Right atrium auricular region (tissue), 2 donors: Measurements from ENCODE around the gene CACNA1F. TPM values are rescaled to one million over a fixed set of nuclear protein-coding genes. Genes with fewer than 3 reads are reported as not detected.

Source experiments
- DNase-seq: peaks from one replicate; pipeline ENCODE4 v3.0.0-alpha.2; 2019; ENCODE audit warnings: low spot score
- H3K27ac ChIP-seq, 2 donors: fragments of 200-600 bp; sonication (generic); 1 replicate in 1 of 2; 2 replicates in 1 of 2; pipeline ENCODE4 v1.5.1; 2016 to 2019
- H3K27me3 ChIP-seq, 2 donors: fragments of 200-600 bp; sonication (generic); one replicate each; pipeline versions ENCODE4 v1.5.1 to v1.6.0; 2017 to 2019
- H3K36me3 ChIP-seq: fragments of 200-600 bp; sonication (generic); one replicate; pipeline ENCODE4 v1.5.1; 2016
- H3K4me1 ChIP-seq, 2 donors: fragments of 200-600 bp; sonication (generic); one replicate each; pipeline versions ENCODE4 v1.5.1 to v1.6.0; 2017 to 2019
- H3K4me3 ChIP-seq, 2 donors: fragments of 200-600 bp; sonication (generic); 1 replicate in 1 of 2; 2 replicates in 1 of 2; pipeline ENCODE4 v1.5.1; 2017 to 2019; ENCODE audit warnings: mild to moderate bottlenecking in 1 of 2, moderate library complexity in 1 of 2
- H3K9me3 ChIP-seq, 2 donors: fragments of 200-600 bp; sonication (generic); one replicate each; pipeline ENCODE4 v1.5.1; 2019
- total RNA-seq, 2 donors: library from RNA; depleted of rRNA; stranded (reverse); fragments of >200 nt; gene quantifications; one replicate each; pipeline ENCODE4 v1.1.0, GENCODE V29; 2016
- TF ChIP-seq, protein P1 (sequence below), 2 donors: fragments of 200-600 bp; sonication (generic); IDR thresholded peaks; one replicate each; pipeline ENCODE4 v1.5.1; 2019; ENCODE audit warnings: antibody characterized with exemption in 2 of 2

Gene CACNA1F
- total RNA-seq, 2 donors from 2014 or later = 0.08 to 0.11 TPM

DNA sequence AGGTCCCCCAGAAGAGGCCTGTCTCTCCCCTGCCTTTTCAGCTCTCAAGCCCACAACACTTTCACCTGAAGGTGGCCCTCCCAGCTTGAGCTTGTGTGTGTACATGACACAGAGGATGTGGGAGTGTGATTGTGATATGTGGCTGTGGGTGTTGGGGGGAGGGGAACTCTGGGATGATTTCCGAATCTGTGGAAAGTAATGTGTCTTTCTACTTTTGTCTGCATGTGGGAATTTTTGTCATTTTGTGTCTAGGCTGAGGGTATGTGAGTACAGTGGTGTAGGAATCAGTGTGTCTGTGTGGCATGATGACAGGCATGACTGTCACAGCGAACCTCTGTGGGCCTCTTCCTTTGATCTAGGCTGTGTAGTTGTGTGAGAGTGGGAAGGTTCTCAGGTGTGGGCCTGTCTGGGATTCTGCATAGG, 39.6 kb downstream of the CACNA1F start:
- Histone ChIP-seq H3K36me3 (no peaks in the 10 kb centered on the region), H3K4me3 (no peak overlapping the region), H3K4me1 (no peaks in the 10 kb centered on the region), H3K27me3 (no peaks in the 10 kb centered on the region), H3K9me3 (no peaks in the 10 kb centered on the region), H3K27ac (no peak overlapping the region)
- TF ChIP-seq, protein P1, sequence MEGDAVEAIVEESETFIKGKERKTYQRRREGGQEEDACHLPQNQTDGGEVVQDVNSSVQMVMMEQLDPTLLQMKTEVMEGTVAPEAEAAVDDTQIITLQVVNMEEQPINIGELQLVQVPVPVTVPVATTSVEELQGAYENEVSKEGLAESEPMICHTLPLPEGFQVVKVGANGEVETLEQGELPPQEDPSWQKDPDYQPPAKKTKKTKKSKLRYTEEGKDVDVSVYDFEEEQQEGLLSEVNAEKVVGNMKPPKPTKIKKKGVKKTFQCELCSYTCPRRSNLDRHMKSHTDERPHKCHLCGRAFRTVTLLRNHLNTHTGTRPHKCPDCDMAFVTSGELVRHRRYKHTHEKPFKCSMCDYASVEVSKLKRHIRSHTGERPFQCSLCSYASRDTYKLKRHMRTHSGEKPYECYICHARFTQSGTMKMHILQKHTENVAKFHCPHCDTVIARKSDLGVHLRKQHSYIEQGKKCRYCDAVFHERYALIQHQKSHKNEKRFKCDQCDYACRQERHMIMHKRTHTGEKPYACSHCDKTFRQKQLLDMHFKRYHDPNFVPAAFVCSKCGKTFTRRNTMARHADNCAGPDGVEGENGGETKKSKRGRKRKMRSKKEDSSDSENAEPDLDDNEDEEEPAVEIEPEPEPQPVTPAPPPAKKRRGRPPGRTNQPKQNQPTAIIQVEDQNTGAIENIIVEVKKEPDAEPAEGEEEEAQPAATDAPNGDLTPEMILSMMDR (IDR thresholded peaks at IDR 0.05) = no peak
- DNase-seq = no peak

- TF ChIP-seq, protein P1 (IDR thresholded peaks at IDR 0.05) = peak; percentile 21 to 65
- H3K9me3 ChIP-seq = no peaks in the 10 kb centered on the region
- no peak overlapping the region for H3K27ac ChIP-seq
- no peaks in the 10 kb centered on the region for H3K27me3 ChIP-seq
- no peaks in the 10 kb centered on the region for H3K4me1 ChIP-seq
- no peaks in the 10 kb centered on the region for H3K36me3 ChIP-seq
- DNase-seq = no peak
- no peak overlapping the region for H3K4me3 ChIP-seq
These were observed 40.3 kb downstream of the CACNA1F start for GRCh38 chrX:49192722-49193328.

DNA sequence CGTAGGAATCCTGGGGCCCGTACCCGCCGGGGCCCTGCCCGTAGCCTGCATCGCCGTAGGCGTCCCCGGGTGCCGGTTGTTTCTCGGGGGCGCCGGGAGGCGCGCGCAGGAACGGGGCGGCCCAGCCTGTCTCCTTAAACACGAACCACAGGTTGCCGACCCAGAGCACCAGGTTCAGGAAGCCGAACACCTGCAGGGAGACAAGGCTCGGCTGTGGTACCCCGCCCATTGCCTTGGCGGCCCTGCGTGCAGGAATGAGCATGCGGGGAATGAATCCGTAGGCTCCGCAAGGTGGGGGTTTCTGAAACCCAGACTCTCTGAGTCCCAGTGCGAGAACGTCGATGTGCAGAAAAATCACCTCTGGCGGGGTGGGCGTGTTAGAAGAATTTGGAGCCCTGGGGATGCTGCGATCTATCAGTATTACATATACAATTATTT, 41.5 kb downstream of the CACNA1F start:
- no peaks in the 10 kb centered on the region for H3K36me3 ChIP-seq
- peak overlapping the region; percentile 80 to 85 for H3K27ac ChIP-seq
- no peaks in the 10 kb centered on the region for H3K27me3 ChIP-seq
- no peaks in the 10 kb centered on the region for H3K9me3 ChIP-seq
- DNase-seq = no peak
- H3K4me1 ChIP-seq = no peaks in the 10 kb centered on the region
- H3K4me3 ChIP-seq = peak overlapping the region; percentile 45 to 61
- TF ChIP-seq, protein P1 (IDR thresholded peaks at IDR 0.05) = no peak

DNA sequence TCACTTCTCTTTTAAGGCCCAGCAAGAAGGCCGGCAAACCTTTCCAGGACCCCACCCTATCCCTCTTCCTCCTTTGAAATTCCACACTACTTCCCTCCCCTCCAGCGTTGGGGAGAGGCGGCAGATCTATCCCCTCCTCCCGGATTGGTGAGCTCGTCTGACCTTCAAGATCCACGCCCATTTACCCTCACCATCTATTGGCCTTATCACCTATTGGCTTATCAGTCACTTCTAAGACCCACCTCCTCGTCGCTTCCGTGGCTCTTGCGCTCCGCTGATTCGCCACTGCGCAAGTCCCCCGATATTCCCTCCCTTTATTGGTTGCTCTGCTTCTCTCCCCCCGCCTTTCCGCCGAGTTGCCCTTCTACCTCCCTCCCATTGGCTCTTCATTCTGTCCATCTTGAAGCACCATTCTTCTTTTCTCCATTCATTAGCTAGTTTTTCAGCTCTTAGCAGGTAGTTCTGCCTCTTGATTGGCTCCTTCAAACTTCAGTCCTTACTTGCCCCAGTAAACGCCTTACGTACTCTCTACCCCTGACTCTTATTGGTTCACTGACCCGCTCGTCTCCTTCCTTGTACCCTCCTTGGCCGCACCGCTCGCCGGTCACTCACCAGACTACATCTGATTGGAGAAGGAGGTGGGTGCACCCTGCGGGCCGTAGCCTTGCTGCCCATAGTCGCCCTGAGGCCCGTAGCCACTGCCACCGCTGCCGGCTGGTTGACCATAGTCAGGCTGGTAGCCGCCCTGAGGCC, 42.1 kb downstream of the CACNA1F start:
- H3K27me3 ChIP-seq = no peaks in the 10 kb centered on the region
- peak overlapping the region; percentile 81 to 85 for H3K27ac ChIP-seq
- H3K4me1 ChIP-seq = no peaks in the 10 kb centered on the region
- peak overlapping the region; percentile 45 to 61 for H3K4me3 ChIP-seq
- peak; percentile 95 for DNase-seq
- H3K9me3 ChIP-seq = no peaks in the 10 kb centered on the region
- no peaks in the 10 kb centered on the region for H3K36me3 ChIP-seq
- TF ChIP-seq, protein P1 (IDR thresholded peaks at IDR 0.05) = no peak

- Histone ChIP-seq H3K27ac (peak overlapping the region; percentile 78 to 81), H3K27me3 (no peaks in the 10 kb centered on the region), H3K9me3 (no peaks in the 10 kb centered on the region), H3K4me3 (no peak overlapping the region), H3K36me3 (no peaks in the 10 kb centered on the region), H3K4me1 (peaks cover 0 to 9% of the 10 kb centered on the region in 2 donors)
- TF ChIP-seq, protein P1 (IDR thresholded peaks at IDR 0.05) = no peak
- DNase-seq = no peak
These were observed 43.5 kb downstream of the CACNA1F start for GRCh38 chrX:49189606-49190005.
